Measurements from ENCODE around the gene STX10.
A peak's percentile ranks its signal among the peaks of the same experiment; 100 is the strongest.

STX10 gene

DNA sequence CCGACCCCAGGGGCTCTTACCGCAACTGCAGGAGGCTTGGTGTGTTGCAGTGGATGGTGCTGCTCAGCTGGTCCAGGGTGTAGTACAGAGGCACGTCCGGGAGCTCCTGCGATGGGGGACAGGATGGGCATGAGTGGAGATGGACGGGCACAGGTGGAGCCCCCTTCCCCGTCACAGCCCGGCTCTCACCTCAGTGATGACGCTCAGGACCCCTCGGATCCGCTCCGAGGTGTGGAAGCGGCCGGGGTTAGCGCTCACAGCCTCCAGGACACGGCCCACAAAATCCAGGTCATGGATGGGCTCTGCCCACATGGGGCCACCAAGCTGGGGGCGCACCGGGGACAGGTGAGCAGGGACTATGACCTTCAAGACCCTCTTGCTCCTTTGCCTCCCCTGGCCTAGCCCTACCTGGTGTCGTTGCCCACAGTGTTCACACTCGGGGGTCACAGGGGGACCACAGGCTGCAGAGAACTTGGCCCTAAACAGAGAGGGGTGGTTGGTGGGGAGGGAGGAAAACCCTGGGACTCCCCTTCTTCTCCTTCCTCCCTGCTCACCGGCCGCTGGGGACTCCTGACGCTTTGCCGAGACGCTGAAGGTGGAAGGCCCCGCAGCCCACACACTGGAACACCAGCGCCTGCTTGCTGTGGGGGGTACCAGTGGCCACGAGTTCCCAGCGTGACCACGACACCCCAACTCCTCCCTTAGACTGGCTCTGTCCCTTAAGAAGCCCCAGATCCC lies 40.6 kb downstream of the STX10 start:
- TF ChIP-seq CTCF (conservative IDR thresholded peaks at IDR 0.05; ENCODE audit: low read depth, low read length) = no peak
- no peak overlapping the region for H3K4me3 ChIP-seq (ENCODE audit: low read length)

GRCh38 chr19:13104848-13105711 lies 45.1 kb downstream of the STX10 start:
- DNase-seq (ENCODE audit: low read depth) = no peak
- no peak for TF ChIP-seq CTCF (conservative IDR thresholded peaks at IDR 0.05; ENCODE audit: low read depth, low read length)
- no peak overlapping the region for H3K4me3 ChIP-seq (ENCODE audit: low read length)

More for the DNA sequence above, 40.6 kb downstream of the STX10 start:
- DNase-seq (ENCODE audit: low read depth) = no peak

GRCh38 chr19:13104360-13104847 lies 45.8 kb downstream of the STX10 start:
- no peak for DNase-seq (ENCODE audit: low read depth)
- H3K4me3 ChIP-seq (ENCODE audit: low read length) = no peak overlapping the region
- TF ChIP-seq CTCF (conservative IDR thresholded peaks at IDR 0.05; ENCODE audit: low read depth, low read length) = peak; percentile 79

GRCh38 chr19:13103581-13104359 lies 46.4 kb downstream of the STX10 start:
- no peak overlapping the region for H3K4me3 ChIP-seq (ENCODE audit: low read length)
- no peak for DNase-seq (ENCODE audit: low read depth)
- no peak for TF ChIP-seq CTCF (conservative IDR thresholded peaks at IDR 0.05; ENCODE audit: low read depth, low read length)

DNA sequence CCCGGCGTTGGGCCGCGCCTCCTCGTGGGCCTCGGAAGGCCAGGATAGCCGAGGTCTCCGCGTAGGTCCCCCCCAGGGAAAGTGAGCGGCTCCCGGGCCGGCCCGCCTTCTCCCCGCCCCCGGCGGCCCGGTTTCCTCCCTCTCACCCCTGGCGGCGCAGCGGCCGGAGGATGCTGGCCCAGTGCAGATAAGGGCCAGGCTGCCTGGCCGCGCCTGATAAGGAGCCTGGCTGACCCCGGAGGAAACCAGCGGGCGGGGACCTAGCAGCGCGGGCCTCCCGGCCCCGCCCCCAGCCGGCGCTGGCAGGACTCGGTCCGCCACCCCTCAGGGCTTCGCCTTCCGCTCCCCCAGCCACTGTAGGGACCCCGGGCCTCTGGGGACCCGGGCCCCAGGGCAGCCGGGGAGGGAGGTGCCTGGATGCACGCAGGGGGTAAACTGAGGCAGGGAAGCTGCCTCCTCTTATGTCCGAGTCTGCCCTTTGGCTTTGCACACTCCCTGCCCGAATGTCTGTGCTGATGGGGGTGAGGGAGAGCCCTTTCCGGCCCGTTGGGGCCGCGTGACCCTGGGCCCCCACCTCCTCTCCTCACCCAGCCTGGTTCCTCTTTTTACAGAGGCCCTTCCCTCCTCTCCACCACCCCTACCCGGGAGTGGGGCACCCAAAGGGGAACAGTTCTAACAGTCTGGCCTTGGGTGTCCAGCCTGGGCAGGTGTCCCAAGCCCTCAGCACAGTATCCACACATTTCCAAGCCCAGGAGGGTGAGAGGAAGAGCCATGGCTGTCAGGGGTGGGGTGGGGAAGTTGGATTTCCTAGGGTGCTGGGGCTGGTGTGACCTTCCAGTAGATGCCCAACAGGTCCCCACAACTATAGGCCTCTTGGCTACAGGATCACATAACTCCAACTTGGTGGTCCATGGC lies 47.3 kb downstream of the STX10 start, which contains the start of gene LYL1:
Gene LYL1, minus strand, starts transcription at position 193 of the 915 bp plus-strand sequence. CDS start 1,687 bp downstream, outside the sequence.
- no peak for TF ChIP-seq CTCF (conservative IDR thresholded peaks at IDR 0.05; ENCODE audit: low read depth, low read length)
- H3K4me3 ChIP-seq (ENCODE audit: low read length) = peak within 1 kb of the TSS; percentile 6
- no peak for DNase-seq (ENCODE audit: low read depth)

- no peak for DNase-seq (ENCODE audit: low read depth)
- H3K4me3 ChIP-seq (ENCODE audit: low read length) = peak overlapping the region; percentile 6
Observed at GRCh38 chr19:13102416-13102665, 47.8 kb downstream of the STX10 start.

More at GRCh38 chr19:13102416-13102665, 47.8 kb downstream of the STX10 start:
- no peak for TF ChIP-seq CTCF (conservative IDR thresholded peaks at IDR 0.05; ENCODE audit: low read depth, low read length)

All from retinal pigment epithelial cell (primary cell).